Measurements from ENCODE around the gene UNC13B.

The UNC13B gene

GRCh38 chr9:35422346-35422745, 260.5 kb downstream of the UNC13B start:
- H3K9me3 ChIP-seq (ENCODE audit: control insufficient read depth, insufficient read depth, low read length), result no peaks in the 10 kb centered on the region
- H3K4me3 ChIP-seq (ENCODE audit: low read length), result no peak overlapping the region
- H3K27me3 ChIP-seq (ENCODE audit: control insufficient read depth, insufficient read depth, low read length), result no peaks in the 10 kb centered on the region
- no peak overlapping the region for H3K27ac ChIP-seq (ENCODE audit: low read length)
- H3K36me3 ChIP-seq (ENCODE audit: control insufficient read depth, insufficient read depth, low read length), result no peaks in the 10 kb centered on the region
- no CpG with 5 or more reads among the region's 1 CpG for WGBS (ENCODE audit: insufficient coverage, insufficient read length)
- DNase-seq (ENCODE audit: low read depth, low spot score), result no peak
- no peaks in the 10 kb centered on the region for H3K4me1 ChIP-seq (ENCODE audit: control insufficient read depth, insufficient read depth, low read length)

GRCh38 chr9:35422753-35423152, 260.9 kb downstream of the UNC13B start:
- H3K27ac ChIP-seq (ENCODE audit: low read length), result no peak overlapping the region
- WGBS (ENCODE audit: insufficient coverage, insufficient read length), result no CpG with 5 or more reads among the region's 2 CpGs
- DNase-seq (ENCODE audit: low read depth, low spot score), result no peak
- no peaks in the 10 kb centered on the region for H3K27me3 ChIP-seq (ENCODE audit: control insufficient read depth, insufficient read depth, low read length)
- H3K4me1 ChIP-seq (ENCODE audit: control insufficient read depth, insufficient read depth, low read length), result no peaks in the 10 kb centered on the region
- no peak overlapping the region for H3K4me3 ChIP-seq (ENCODE audit: low read length)
- no peaks in the 10 kb centered on the region for H3K9me3 ChIP-seq (ENCODE audit: control insufficient read depth, insufficient read depth, low read length)
- no peaks in the 10 kb centered on the region for H3K36me3 ChIP-seq (ENCODE audit: control insufficient read depth, insufficient read depth, low read length)

- WGBS (ENCODE audit: insufficient coverage, insufficient read length), result no CpG with 5 or more reads among the region's 2 CpGs
Measured at GRCh38 chr9:35423499-35423898, 261.7 kb downstream of the UNC13B start.

GRCh38 chr9:35424356-35425352, 262.8 kb downstream of the UNC13B start:
- Histone ChIP-seq H3K4me1 (ENCODE audit: control insufficient read depth, insufficient read depth, low read length) (no peaks in the 10 kb centered on the region), H3K27ac (ENCODE audit: low read length) (no peak overlapping the region), H3K9me3 (ENCODE audit: control insufficient read depth, insufficient read depth, low read length) (no peaks in the 10 kb centered on the region), H3K36me3 (ENCODE audit: control insufficient read depth, insufficient read depth, low read length) (no peaks in the 10 kb centered on the region), H3K4me3 (ENCODE audit: low read length) (no peak overlapping the region), H3K27me3 (ENCODE audit: control insufficient read depth, insufficient read depth, low read length) (no peaks in the 10 kb centered on the region)
- no peak for DNase-seq (ENCODE audit: low read depth, low spot score)
- WGBS (ENCODE audit: insufficient coverage, insufficient read length), result no CpG with 5 or more reads among the region's 7 CpGs

More at GRCh38 chr9:35423499-35423898, 261.7 kb downstream of the UNC13B start:
- Histone ChIP-seq H3K36me3 (ENCODE audit: control insufficient read depth, insufficient read depth, low read length) (no peaks in the 10 kb centered on the region), H3K4me1 (ENCODE audit: control insufficient read depth, insufficient read depth, low read length) (no peaks in the 10 kb centered on the region), H3K27me3 (ENCODE audit: control insufficient read depth, insufficient read depth, low read length) (no peaks in the 10 kb centered on the region), H3K9me3 (ENCODE audit: control insufficient read depth, insufficient read depth, low read length) (no peaks in the 10 kb centered on the region), H3K4me3 (ENCODE audit: low read length) (no peak overlapping the region), H3K27ac (ENCODE audit: low read length) (no peak overlapping the region)
- no peak for DNase-seq (ENCODE audit: low read depth, low spot score)

GRCh38 chr9:35426627-35427026, 264.8 kb downstream of the UNC13B start:
- no peaks in the 10 kb centered on the region for H3K36me3 ChIP-seq (ENCODE audit: control insufficient read depth, insufficient read depth, low read length)
- H3K27me3 ChIP-seq (ENCODE audit: control insufficient read depth, insufficient read depth, low read length), result no peaks in the 10 kb centered on the region
- H3K4me1 ChIP-seq (ENCODE audit: control insufficient read depth, insufficient read depth, low read length), result no peaks in the 10 kb centered on the region
- H3K9me3 ChIP-seq (ENCODE audit: control insufficient read depth, insufficient read depth, low read length), result no peaks in the 10 kb centered on the region
- no peak for DNase-seq (ENCODE audit: low read depth, low spot score)
- H3K4me3 ChIP-seq (ENCODE audit: low read length), result no peak overlapping the region
- H3K27ac ChIP-seq (ENCODE audit: low read length), result no peak overlapping the region
- WGBS (ENCODE audit: insufficient coverage, insufficient read length), result no CpG with 5 or more reads among the region's 1 CpG

GRCh38 chr9:35431467-35431866, 269.7 kb downstream of the UNC13B start:
- no CpG with 5 or more reads among the region's 1 CpG for WGBS (ENCODE audit: insufficient coverage, insufficient read length)
- no peaks in the 10 kb centered on the region for H3K9me3 ChIP-seq (ENCODE audit: control insufficient read depth, insufficient read depth, low read length)
- no peak for DNase-seq (ENCODE audit: low read depth, low spot score)

GRCh38 chr9:35432076-35432475, 270.3 kb downstream of the UNC13B start:
- H3K27me3 ChIP-seq (ENCODE audit: control insufficient read depth, insufficient read depth, low read length), result no peaks in the 10 kb centered on the region
- no CpG with 5 or more reads among the region's 2 CpGs for WGBS (ENCODE audit: insufficient coverage, insufficient read length)
- no peaks in the 10 kb centered on the region for H3K9me3 ChIP-seq (ENCODE audit: control insufficient read depth, insufficient read depth, low read length)
- H3K36me3 ChIP-seq (ENCODE audit: control insufficient read depth, insufficient read depth, low read length), result no peaks in the 10 kb centered on the region
- no peaks in the 10 kb centered on the region for H3K4me1 ChIP-seq (ENCODE audit: control insufficient read depth, insufficient read depth, low read length)
- no peak overlapping the region for H3K4me3 ChIP-seq (ENCODE audit: low read length)
- no peak overlapping the region for H3K27ac ChIP-seq (ENCODE audit: low read length)
- no peak for DNase-seq (ENCODE audit: low read depth, low spot score)

More at GRCh38 chr9:35431467-35431866, 269.7 kb downstream of the UNC13B start:
- H3K4me1 ChIP-seq (ENCODE audit: control insufficient read depth, insufficient read depth, low read length), result no peaks in the 10 kb centered on the region
- H3K4me3 ChIP-seq (ENCODE audit: low read length), result no peak overlapping the region
- H3K27ac ChIP-seq (ENCODE audit: low read length), result no peak overlapping the region
- no peaks in the 10 kb centered on the region for H3K27me3 ChIP-seq (ENCODE audit: control insufficient read depth, insufficient read depth, low read length)
- H3K36me3 ChIP-seq (ENCODE audit: control insufficient read depth, insufficient read depth, low read length), result no peaks in the 10 kb centered on the region

GRCh38 chr9:35436933-35437332, 275.1 kb downstream of the UNC13B start:
- H3K4me3 ChIP-seq (ENCODE audit: low read length), result no peak overlapping the region
- no CpG with 5 or more reads among the region's 1 CpG for WGBS (ENCODE audit: insufficient coverage, insufficient read length)
- no peaks in the 10 kb centered on the region for H3K36me3 ChIP-seq (ENCODE audit: control insufficient read depth, insufficient read depth, low read length)
- no peaks in the 10 kb centered on the region for H3K27me3 ChIP-seq (ENCODE audit: control insufficient read depth, insufficient read depth, low read length)
- DNase-seq (ENCODE audit: low read depth, low spot score), result no peak
- no peaks in the 10 kb centered on the region for H3K9me3 ChIP-seq (ENCODE audit: control insufficient read depth, insufficient read depth, low read length)
- no peak overlapping the region for H3K27ac ChIP-seq (ENCODE audit: low read length)
- no peaks in the 10 kb centered on the region for H3K4me1 ChIP-seq (ENCODE audit: control insufficient read depth, insufficient read depth, low read length)

GRCh38 chr9:35446012-35446411, 284.2 kb downstream of the UNC13B start:
- Histone ChIP-seq H3K27me3 (ENCODE audit: control insufficient read depth, insufficient read depth, low read length) (no peaks in the 10 kb centered on the region), H3K36me3 (ENCODE audit: control insufficient read depth, insufficient read depth, low read length) (no peaks in the 10 kb centered on the region), H3K4me1 (ENCODE audit: control insufficient read depth, insufficient read depth, low read length) (no peaks in the 10 kb centered on the region), H3K27ac (ENCODE audit: low read length) (no peak overlapping the region), H3K4me3 (ENCODE audit: low read length) (no peak overlapping the region), H3K9me3 (ENCODE audit: control insufficient read depth, insufficient read depth, low read length) (no peaks in the 10 kb centered on the region)
- DNase-seq (ENCODE audit: low read depth, low spot score), result no peak
- WGBS (ENCODE audit: insufficient coverage, insufficient read length), result no CpG with 5 or more reads among the region's 3 CpGs

GRCh38 chr9:35448496-35448895, 286.7 kb downstream of the UNC13B start:
- no CpG with 5 or more reads among the region's 1 CpG for WGBS (ENCODE audit: insufficient coverage, insufficient read length)
- H3K27ac ChIP-seq (ENCODE audit: low read length), result no peak overlapping the region
- no peak for DNase-seq (ENCODE audit: low read depth, low spot score)

More at GRCh38 chr9:35448496-35448895, 286.7 kb downstream of the UNC13B start:
- no peaks in the 10 kb centered on the region for H3K36me3 ChIP-seq (ENCODE audit: control insufficient read depth, insufficient read depth, low read length)
- no peaks in the 10 kb centered on the region for H3K9me3 ChIP-seq (ENCODE audit: control insufficient read depth, insufficient read depth, low read length)
- no peaks in the 10 kb centered on the region for H3K27me3 ChIP-seq (ENCODE audit: control insufficient read depth, insufficient read depth, low read length)
- no peaks in the 10 kb centered on the region for H3K4me1 ChIP-seq (ENCODE audit: control insufficient read depth, insufficient read depth, low read length)
- no peak overlapping the region for H3K4me3 ChIP-seq (ENCODE audit: low read length)
